Activated CD8-positive, alpha-beta T cell treated with anti-CD3 and anti-CD28 coated beads for 36 hours (primary cell): ENCODE measurements around the gene PASD1. TPM values are rescaled to one million over a fixed set of nuclear protein-coding genes. Genes with fewer than 3 reads are reported as not detected.

Source experiments
- ATAC-seq: fragments of 200-7000 bp; cut with Tn5 transposase; one replicate; pipeline ENCODE4 v1.10.0; 2021; ENCODE audit warnings: mild to moderate bottlenecking, moderate library complexity
- CTCF ChIA-PET: fragments of 350-600 bp; sonication (Branson Sonifier 250); formaldehyde crosslinking; loops from one replicate; lab custom pipeline; 2021; ENCODE audit warnings: antibody characterized with exemption; lab: Charles Lee
- POLR2A ChIA-PET: fragments of 350-600 bp; sonication (Branson Sonifier 250); formaldehyde crosslinking; loops from one replicate; lab custom pipeline; 2021; ENCODE audit warnings: antibody characterized with exemption; lab: Charles Lee
- DNase-seq: peaks from one replicate; pipeline ENCODE4 v3.0.0-alpha.2; 2020
- H3K27ac Mint-ChIP-seq: one replicate; pipeline ENCODE4 v1.8.0; 2021; ENCODE audit warnings: mild to moderate bottlenecking, mixed read lengths
- H3K27me3 Mint-ChIP-seq: one replicate; pipeline ENCODE4 v1.8.0; 2021; ENCODE audit warnings: mixed read lengths
- H3K36me3 Mint-ChIP-seq: one replicate; pipeline ENCODE4 v1.8.0; 2021; ENCODE audit warnings: low read depth, mixed read lengths
- H3K4me1 Mint-ChIP-seq: one replicate; pipeline ENCODE4 v1.8.0; 2021; ENCODE audit warnings: low read depth, mixed read lengths
- H3K4me3 Mint-ChIP-seq: one replicate; pipeline ENCODE4 v1.8.0; 2021; ENCODE audit warnings: mild to moderate bottlenecking, moderate library complexity, mixed read lengths
- H3K9me3 Mint-ChIP-seq: one replicate; pipeline ENCODE4 v1.8.0; 2021; ENCODE audit warnings: mixed read lengths
- CTCF ChIP-seq: fragments of 200-600 bp; IDR thresholded peaks from one replicate; pipeline ENCODE4 v1.8.0; 2022; ENCODE audit warnings: antibody characterized with exemption, mild to moderate bottlenecking
- intact Hi-C: fragments of 100-400 bp; cut with micrococcal nuclease; formaldehyde crosslinking; loops from one replicate; pipeline ENCODE4 v1.10.0; 2022
- total RNA-seq, 2 experiments: library from RNA; stranded (reverse); gene quantifications; one replicate each; pipeline ENCODE4 v1.2.3, GENCODE V29; 2021

The PASD1 gene
- total RNA-seq, 2 experiments from 2014 or later: not detected

- Mint-ChIP-seq H3K9me3 (no peaks in the 10 kb centered on the region), H3K27me3 (peaks cover 2% of the 10 kb centered on the region), H3K27ac (no peak overlapping the region), H3K4me1 (no peaks in the 10 kb centered on the region), H3K4me3 (no peak overlapping the region), H3K36me3 (no peaks in the 10 kb centered on the region)
- POLR2A ChIA-PET: no interaction called here
- CTCF ChIA-PET: no interaction called here
- intact Hi-C loops: no loop called here
- no peak for DNase-seq
- TF ChIP-seq CTCF: no peak
- no peak for ATAC-seq
These were observed 32.8 kb downstream of the PASD1 start for GRCh38 chrX:151596282-151596681.

GRCh38 chrX:151604931-151605330 is 41.5 kb downstream of the PASD1 start:
- H3K27me3 Mint-ChIP-seq: peaks cover 4% of the 10 kb centered on the region

GRCh38 chrX:151609222-151609621 is 45.7 kb downstream of the PASD1 start:
- H3K4me1 Mint-ChIP-seq: no peaks in the 10 kb centered on the region
- POLR2A ChIA-PET: no interaction called here
- ATAC-seq (no peak), DNase-seq (no peak)
- no peak overlapping the region for H3K4me3 Mint-ChIP-seq
- no peaks in the 10 kb centered on the region for H3K9me3 Mint-ChIP-seq
- intact Hi-C loops: no loop called here
- CTCF ChIA-PET: no interaction called here
- H3K36me3 Mint-ChIP-seq: no peaks in the 10 kb centered on the region
- no peak for TF ChIP-seq CTCF
- H3K27me3 Mint-ChIP-seq: no peaks in the 10 kb centered on the region
- no peak overlapping the region for H3K27ac Mint-ChIP-seq

More at GRCh38 chrX:151604931-151605330, 41.5 kb downstream of the PASD1 start:
- Mint-ChIP-seq H3K4me1 (no peaks in the 10 kb centered on the region), H3K36me3 (no peaks in the 10 kb centered on the region), H3K4me3 (no peak overlapping the region), H3K9me3 (no peaks in the 10 kb centered on the region), H3K27ac (no peak overlapping the region)
- no peak for TF ChIP-seq CTCF
- intact Hi-C loops: no loop called here
- DNase-seq (no peak), ATAC-seq (no peak)
- ChIA-PET CTCF (no interaction called here), POLR2A (no interaction called here)

GRCh38 chrX:151621422-151621821 is 57.9 kb downstream of the PASD1 start:
- no peaks in the 10 kb centered on the region for H3K27me3 Mint-ChIP-seq
- no peak for ATAC-seq
- H3K36me3 Mint-ChIP-seq: no peaks in the 10 kb centered on the region
- CTCF ChIA-PET: no interaction called here
- no peaks in the 10 kb centered on the region for H3K9me3 Mint-ChIP-seq
- no peak for TF ChIP-seq CTCF
- intact Hi-C loops: no loop called here
- no peak overlapping the region for H3K27ac Mint-ChIP-seq
- H3K4me3 Mint-ChIP-seq: no peak overlapping the region
- POLR2A ChIA-PET: no interaction called here
- no peak for DNase-seq
- H3K4me1 Mint-ChIP-seq: no peaks in the 10 kb centered on the region

GRCh38 chrX:151624677-151625076 is 61.2 kb downstream of the PASD1 start:
- CTCF ChIA-PET: no interaction called here
- H3K36me3 Mint-ChIP-seq: no peaks in the 10 kb centered on the region
- POLR2A ChIA-PET: no interaction called here
- H3K27ac Mint-ChIP-seq: no peak overlapping the region
- H3K4me3 Mint-ChIP-seq: no peak overlapping the region
- ATAC-seq (no peak), DNase-seq (no peak)
- H3K9me3 Mint-ChIP-seq: no peaks in the 10 kb centered on the region
- no peak for TF ChIP-seq CTCF
- no peaks in the 10 kb centered on the region for H3K27me3 Mint-ChIP-seq
- no peaks in the 10 kb centered on the region for H3K4me1 Mint-ChIP-seq
- intact Hi-C loops: no loop called here
